ENCODE data around the gene TMEM200C. TPM values are rescaled to one million over a fixed set of nuclear protein-coding genes. Genes with fewer than 3 reads are reported as not detected.
A peak's percentile ranks its signal among the peaks of the same experiment; 100 is the strongest.

The TMEM200C gene
- 0.12 TPM for total RNA-seq

DNA sequence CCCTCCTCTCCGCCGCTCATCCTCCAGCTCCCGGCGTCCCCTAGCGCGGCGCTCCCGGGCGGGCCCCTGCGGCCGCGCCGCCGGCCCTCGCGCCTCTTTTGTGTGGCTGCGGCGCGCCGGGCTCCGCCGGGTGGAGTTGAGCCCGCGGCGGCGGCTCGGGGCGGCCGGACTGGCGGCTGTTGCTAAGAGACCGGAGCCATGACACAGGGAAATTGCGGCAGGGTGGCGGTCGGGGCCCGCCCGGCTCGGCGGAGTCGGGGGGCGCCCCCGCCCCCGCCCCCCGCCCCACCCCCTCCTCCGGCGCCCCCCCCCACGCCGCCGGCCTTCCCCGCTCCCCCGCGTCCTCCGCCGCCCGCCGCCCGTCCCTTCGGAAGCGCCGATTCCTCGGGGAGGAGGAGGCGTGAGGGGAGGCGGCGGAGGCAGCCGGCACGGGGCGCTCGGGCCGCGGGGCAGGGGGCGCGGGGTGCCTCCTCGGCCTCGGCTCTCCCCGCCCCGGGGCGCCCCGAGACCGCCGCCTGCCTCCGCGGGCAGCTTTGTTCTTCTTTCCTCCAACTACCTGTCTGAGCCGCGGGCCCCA lies at the start of gene TMEM200C:
TMEM200C (minus strand) TSS at position 224 of the 577 bp plus-strand sequence. CDS start 3,459 bp downstream, outside the sequence.
- ATAC-seq: no peak

DNA sequence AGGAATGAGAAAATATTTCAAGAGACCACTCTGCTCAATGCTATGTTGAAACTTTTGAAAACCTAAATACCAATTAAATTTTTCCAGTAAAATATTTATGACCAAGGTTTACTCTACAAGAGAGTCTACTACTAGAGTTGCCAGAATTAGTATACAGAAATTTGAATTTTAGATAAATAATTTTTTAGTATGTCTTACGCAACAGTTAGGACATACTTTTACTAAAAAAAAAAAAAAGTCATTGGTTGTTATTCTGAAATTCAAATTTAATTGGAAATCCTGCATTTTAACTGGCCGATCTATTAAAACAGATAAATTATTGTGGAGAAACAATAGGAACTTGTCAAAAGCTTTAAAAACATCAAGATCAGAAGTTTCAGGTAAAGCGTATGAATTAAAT lies 49.1 kb upstream of the TMEM200C start:
- ATAC-seq: no peak

GRCh38 chr18:5943514-5943913 lies 48.2 kb upstream of the TMEM200C start:
- no peak for ATAC-seq

GRCh38 chr18:5942591-5942990 lies 47.3 kb upstream of the TMEM200C start:
- no peak for ATAC-seq

- ATAC-seq: no peak
Measured at GRCh38 chr18:5941890-5942289, 46.6 kb upstream of the TMEM200C start.

- ATAC-seq: no peak
Measured at GRCh38 chr18:5939801-5940667, 44.7 kb upstream of the TMEM200C start.

DNA sequence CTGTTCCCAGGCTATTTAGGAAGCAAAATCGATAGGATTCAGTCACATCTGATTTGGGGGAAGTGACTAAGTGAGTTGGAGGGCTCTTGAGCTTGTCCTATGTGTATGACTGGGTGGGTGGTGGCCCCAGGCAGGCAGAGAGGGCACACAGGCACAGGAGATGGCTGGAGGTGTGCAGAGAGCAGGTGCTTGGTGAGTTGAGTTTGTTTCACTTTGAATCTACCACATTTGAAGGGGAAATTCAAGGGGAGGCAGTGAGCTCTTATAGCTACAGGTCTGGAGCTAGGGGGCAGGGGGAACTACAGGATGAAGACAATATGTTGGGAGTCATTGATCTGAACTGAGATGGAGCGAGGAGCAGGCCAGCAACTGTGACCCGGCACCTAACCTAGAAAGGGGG lies 42.5 kb upstream of the TMEM200C start:
- no peak for ATAC-seq

DNA sequence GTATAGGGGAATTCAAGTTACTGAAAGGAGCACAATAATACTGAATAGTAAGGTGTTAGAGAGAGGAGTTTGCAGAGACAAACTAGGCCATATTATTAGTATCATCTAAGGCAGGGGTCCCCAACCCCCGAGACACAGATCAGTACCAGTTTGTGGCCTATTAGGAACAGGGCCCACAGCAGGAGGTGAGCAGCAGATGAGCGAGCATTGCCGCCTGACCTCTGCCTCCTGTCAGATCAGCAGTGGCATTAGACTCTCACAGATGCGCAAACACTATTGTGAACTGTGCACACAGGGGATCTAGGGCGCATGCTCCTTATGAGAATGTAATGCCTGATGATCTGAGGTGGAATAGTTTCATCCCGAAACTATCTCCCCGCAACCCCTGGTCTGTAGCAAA lies 41.8 kb upstream of the TMEM200C start:
- no peak for ATAC-seq

- no peak for ATAC-seq
Measured at GRCh38 chr18:5930789-5931188, 35.5 kb upstream of the TMEM200C start.

GRCh38 chr18:5918205-5918858 lies 23.0 kb upstream of the TMEM200C start:
- ATAC-seq: no peak

- no peak for ATAC-seq
Measured at GRCh38 chr18:5914951-5915350, 19.6 kb upstream of the TMEM200C start.

DNA sequence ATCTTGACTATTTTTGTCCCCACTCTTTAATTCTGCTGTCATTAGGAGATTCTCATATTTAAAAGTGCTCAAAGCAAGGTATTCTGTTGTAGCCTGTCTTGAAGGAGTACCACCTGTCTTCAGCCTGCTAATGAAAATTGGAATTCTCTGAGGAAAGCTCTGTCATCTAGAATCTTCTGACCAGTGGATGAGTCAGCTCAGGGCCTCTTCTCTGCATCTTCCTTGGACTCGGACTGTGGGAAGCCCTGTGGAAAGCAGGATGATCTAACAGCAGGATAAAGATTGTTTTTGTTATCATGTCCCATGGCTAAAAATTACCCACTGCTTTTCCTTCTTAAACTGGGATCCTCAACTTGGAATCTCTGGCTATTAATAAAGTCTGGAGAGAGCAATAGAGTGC lies 18.7 kb upstream of the TMEM200C start:
- ATAC-seq: no peak

DNA sequence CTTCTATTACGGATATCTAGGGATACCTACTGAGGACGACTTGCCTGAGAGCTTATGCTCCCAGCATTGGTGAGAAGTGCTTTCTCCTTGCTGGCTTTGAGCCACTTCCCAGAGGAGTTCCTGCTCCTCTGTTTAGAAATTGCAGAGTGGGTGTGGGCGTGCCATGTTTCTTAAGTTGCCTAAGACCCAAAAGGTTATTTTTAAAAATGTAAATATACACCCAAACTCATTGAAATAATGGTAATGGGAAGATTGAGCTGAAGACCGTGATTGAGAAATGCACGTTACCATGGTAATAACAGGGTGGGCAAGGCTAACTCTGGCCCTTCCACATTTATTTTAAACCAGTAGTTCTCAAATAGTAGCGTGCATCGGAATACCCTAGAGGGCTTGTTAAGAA lies 17.2 kb upstream of the TMEM200C start:
- no peak for ATAC-seq

GRCh38 chr18:5909125-5909524 lies 13.8 kb upstream of the TMEM200C start:
- ATAC-seq: no peak

DNA sequence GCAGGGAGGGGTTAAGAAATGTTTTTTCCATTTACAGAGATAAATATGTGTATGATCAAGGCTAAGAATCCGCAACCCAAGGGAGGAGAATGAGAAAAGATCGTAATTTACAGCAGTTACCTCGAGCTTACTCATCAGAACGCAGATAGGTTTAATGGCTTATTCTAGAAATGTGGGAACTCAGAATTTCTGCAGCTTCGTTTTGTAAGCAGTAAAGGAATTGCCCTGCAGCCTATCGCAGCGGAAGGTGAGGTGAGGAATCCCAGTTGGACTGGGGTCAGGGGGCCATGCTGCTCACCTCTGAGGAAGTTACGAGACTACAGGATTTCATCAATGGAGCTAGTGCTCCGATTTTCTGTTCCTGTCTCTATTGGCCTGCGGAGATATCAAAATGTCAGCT lies 8.1 kb upstream of the TMEM200C start:
- ATAC-seq: no peak

DNA sequence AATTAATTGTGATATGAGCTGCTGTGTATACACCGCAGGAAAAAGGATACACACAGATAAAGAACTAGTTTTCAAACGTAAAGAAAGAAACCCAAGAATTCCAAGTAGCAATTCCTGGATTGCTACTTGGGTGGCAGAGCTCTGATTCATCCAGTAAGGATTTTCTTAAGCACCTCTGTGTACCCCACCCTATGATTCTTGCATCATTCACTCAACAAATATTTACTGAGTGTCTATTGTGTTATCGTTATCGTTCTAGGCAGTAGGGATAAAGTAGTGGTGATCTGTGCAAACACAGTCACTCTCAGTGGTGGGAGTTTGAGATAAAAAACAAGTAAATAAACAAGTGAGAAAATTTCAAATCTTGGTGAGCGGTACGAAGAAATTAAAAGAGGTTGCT lies 4.9 kb upstream of the TMEM200C start:
- peak; percentile 69 for ATAC-seq

GRCh38 chr18:5899835-5900234 lies 4.5 kb upstream of the TMEM200C start:
- ATAC-seq: no peak

DNA sequence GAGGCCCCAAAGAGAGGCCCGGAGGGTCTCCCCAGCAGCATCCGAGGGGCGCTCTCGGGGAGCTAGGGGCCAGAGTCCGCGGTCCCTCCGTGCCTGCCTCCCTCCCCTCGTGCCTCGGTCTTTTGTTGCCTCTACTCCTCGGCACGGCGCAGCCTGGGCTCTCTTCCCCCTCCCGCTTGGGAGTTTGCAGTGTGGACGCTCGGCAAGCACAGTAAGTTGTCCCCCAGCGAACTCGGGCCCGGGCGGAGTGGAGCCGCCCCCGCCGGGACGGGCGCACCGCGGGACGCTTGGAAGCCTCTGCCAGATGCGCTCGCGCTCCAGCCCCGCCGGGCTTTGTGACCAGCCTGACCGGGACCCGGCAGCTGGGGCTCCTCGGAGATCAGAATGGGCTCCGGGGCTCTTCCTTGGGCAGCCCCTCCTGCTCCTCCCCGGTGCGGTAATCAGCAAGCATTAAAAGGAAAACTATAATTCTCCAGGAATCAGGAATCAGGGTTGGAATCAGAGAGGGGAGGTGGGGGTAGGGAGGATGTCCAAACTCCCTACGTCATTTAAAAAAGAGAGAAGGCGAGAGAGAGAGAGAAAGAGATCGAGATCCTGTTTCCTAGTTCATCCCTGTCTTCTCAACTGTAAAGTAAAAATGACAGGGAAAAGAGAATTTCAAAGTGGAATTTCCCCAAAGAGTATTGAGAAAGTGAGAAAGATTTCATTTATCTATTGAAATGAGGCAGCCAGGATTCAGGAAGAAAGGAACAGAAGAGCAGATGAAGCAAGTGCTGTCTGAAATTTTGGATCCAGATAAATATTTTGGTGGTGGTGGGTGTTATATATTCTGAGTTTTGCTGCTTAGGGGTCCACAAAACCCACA lies 786 bp upstream of the TMEM200C start:
- peak; percentile 18 for ATAC-seq

DNA sequence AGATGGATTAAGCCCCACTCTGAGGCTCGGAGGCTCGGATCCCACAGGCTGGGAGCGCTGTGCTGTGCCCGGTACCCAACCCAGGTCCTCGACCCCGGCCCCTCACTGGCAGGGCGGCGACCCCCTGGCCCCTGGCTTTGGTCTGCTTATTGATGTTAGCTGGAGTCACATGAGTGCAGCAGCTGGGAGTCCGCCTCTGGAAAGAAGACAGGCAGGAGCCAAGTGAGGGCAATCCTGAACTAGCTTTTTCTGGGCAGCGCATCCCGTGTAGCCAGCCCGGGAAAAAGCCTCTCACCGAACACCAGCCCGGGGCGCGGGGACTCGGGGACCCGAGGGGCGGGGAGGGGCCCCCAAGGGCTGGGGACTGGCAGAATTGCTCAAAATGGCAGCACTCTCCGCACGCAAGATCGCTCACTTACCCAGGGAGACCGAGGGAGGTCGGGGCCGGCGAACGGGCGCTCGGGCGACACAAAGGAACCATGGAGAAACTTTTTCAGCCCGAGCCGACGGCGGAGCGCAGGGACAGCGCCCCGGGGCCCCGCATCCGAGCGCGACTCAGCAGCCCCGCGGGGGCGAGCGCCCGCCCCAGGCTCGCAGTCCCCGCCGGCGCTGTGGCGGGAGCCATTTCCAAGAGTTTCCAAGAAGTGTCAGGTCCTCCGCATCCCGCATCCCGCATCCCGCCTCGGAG lies 567 bp downstream of the TMEM200C start:
- no peak for ATAC-seq

DNA sequence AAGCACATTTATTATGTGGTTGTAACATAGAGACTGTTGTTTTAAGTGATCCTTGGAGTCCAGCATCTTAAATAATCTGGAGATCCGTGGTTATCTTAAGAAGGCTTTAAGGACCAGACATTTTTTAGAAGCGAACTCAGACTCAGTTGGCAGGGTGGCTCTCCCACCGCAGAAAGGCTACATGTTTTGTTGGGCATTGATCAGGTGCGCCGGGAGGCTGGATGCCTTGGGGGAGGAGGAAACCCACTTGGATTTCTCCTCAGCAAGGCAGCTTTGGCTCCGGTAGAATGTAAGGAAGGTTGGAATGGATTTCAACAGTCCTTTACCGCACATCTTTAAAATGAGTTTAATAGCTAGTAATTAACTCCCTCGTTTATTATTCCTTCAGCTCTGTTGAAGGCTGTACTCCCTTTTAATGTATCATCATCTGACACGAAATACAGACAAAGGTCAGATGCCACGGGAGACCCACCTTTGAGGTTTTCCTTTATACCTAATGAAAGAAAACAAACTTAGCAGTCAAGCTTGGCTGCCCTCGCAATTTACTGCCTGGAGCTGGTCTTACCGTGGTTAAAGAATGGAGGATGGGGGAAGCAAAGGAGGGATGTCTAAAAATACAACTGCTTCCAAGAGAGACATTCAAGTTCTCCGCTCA lies 1.2 kb downstream of the TMEM200C start:
- ATAC-seq: no peak

DNA sequence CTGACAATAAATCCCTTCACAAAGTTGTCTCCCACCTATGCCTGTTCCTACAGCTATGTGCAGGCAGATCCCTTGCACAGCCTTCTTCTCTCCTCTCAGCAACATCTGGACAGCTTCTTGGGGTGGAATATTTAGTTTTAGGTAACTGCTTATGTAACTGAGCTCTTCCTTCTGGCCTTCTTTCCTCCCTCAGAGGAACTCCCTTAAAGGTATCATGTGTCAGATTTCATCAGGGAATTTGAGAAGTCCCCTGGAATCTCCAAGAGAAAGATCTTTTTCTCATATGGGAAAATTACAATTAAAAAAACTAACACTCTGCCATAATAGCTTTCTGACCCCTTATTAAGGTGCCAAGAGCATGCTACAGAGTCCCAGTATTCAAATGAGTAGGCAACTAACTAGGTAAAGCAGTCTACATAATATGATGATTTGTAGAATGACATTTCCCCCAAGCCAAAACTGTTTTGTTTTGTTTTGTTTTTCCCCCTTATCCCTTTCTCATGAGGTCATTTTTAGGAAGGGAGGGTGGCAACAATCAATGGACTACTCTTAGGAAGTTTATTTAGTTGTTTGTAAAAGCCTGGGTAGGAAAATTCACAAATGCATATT lies 2.4 kb downstream of the TMEM200C start:
- ATAC-seq: no peak

All from esophagus mucosa (tissue), 1 donor.